Measurements from ENCODE around the gene ZNF595. TPM values are rescaled to one million over a fixed set of nuclear protein-coding genes. Genes with fewer than 3 reads are reported as not detected.

Gene ZNF595
- total RNA-seq, 1 experiment from 2014 or later: 24.5 TPM

DNA sequence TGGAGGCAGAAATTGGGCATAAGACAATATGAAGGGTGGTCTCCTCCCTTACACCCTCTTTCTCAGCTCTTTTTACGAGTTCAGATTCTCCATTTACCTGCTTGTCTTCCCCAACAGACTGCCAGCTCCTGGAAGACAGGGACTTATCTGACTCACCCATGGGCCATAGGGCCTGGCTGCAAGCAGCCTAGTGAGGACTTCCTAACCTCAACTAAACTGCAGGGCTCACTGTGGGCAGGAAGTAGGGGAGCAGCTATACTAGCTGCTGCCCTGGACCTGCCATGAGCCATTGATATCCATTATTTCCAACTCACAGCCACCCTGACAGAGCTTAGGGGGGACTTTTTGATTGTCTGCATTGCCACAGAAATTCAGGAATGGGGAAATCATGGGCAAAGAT is 59.6 kb downstream of the ZNF595 start:
- ChIA-PET POLR2A (no interaction called here), CTCF (no interaction called here)
- Mint-ChIP-seq H3K4me1 (peaks cover 5% of the 10 kb centered on the region; the same call in 1 of the 2 replicates), H3K36me3 (no peaks in the 10 kb centered on the region), H3K27ac (no peak overlapping the region), H3K4me3 (no peak overlapping the region), H3K27me3 (ENCODE audit: low read depth) (peaks cover 80% of the 10 kb centered on the region), H3K9me3 (no peaks in the 10 kb centered on the region)
- ATAC-seq: no peak
- no peak for TF ChIP-seq IRF2 (CRISPR knock-in tag; IDR thresholded peaks at IDR 0.05; ENCODE audit: borderline replicate concordance, low read depth)
- TF ChIP-seq CREM (CRISPR knock-in tag; IDR thresholded peaks at IDR 0.05): no peak
- TF ChIP-seq, protein P1, sequence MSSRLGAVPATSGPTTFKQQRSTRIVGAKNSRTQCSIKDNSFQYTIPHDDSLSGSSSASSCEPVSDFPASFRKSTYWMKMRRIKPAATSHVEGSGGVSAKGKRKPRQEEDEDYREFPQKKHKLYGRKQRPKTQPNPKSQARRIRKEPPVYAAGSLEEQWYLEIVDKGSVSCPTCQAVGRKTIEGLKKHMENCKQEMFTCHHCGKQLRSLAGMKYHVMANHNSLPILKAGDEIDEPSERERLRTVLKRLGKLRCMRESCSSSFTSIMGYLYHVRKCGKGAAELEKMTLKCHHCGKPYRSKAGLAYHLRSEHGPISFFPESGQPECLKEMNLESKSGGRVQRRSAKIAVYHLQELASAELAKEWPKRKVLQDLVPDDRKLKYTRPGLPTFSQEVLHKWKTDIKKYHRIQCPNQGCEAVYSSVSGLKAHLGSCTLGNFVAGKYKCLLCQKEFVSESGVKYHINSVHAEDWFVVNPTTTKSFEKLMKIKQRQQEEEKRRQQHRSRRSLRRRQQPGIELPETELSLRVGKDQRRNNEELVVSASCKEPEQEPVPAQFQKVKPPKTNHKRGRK (CRISPR knock-in tag; IDR thresholded peaks at IDR 0.05; ENCODE audit: borderline replicate concordance): no peak
- no peak for TF ChIP-seq NFYB (CRISPR knock-in tag; conservative IDR thresholded peaks at IDR 0.05; ENCODE audit: low read depth)
- TF ChIP-seq, protein P2, sequence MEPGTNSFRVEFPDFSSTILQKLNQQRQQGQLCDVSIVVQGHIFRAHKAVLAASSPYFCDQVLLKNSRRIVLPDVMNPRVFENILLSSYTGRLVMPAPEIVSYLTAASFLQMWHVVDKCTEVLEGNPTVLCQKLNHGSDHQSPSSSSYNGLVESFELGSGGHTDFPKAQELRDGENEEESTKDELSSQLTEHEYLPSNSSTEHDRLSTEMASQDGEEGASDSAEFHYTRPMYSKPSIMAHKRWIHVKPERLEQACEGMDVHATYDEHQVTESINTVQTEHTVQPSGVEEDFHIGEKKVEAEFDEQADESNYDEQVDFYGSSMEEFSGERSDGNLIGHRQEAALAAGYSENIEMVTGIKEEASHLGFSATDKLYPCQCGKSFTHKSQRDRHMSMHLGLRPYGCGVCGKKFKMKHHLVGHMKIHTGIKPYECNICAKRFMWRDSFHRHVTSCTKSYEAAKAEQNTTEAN (CRISPR knock-in tag; IDR thresholded peaks at IDR 0.05): no peak
- TF ChIP-seq EMX1 (CRISPR knock-in tag; IDR thresholded peaks at IDR 0.05): no peak
- TF ChIP-seq TEAD4 (CRISPR knock-in tag; IDR thresholded peaks at IDR 0.05): no peak
- TF ChIP-seq FOXP1 (CRISPR knock-in tag; IDR thresholded peaks at IDR 0.05; ENCODE audit: borderline replicate concordance): no peak
- TF ChIP-seq PRRX2 (CRISPR knock-in tag; IDR thresholded peaks at IDR 0.05): no peak
- TF ChIP-seq RORB (CRISPR knock-in tag; IDR thresholded peaks at IDR 0.05): no peak
- no peak for DNase-seq (ENCODE audit: low spot score)

DNA sequence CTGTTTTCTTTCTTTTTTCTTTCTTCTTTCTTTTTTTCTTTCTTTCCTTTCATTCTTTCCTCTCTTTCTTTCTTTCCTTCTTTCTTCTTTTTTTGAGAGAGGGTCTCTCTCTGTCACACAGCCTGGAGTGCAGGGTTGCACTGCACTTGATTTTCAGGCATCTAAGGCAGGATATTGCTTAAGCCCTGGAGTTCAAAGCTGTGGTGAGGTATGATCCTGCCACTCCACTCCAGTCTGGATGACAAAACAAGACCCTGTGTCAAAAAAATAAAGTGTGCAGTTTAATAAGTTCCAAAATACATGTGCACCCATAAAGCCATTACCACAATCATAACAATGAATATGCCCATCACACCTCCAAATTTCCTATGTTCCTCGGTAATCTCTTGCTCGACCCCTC is 60.6 kb downstream of the ZNF595 start:
- no peak for TF ChIP-seq ZBTB21 (CRISPR knock-in tag; IDR thresholded peaks at IDR 0.05; ENCODE audit: borderline replicate concordance)
- ChIA-PET CTCF (no interaction called here), POLR2A (no interaction called here)

DNA sequence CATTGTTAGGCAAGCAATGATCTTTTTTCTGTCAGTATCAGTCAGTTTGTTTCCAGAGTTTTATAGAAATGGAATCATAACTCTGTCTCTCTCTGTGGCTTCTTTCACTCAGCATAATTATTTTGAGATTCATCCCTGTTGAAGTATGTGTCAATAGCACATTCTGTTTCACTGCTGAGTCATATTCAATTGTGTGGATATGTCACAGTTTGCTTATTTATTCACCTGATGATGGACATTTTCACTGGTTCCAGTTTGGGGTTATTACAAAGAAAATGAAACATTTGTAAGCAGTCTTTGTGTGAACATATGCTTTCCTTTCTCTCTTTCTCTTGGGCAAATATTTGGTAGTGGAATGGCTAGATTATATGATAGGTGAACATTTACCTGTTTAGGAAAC is 61.0 kb downstream of the ZNF595 start:
- Mint-ChIP-seq H3K4me3 (no peak overlapping the region), H3K27me3 (ENCODE audit: low read depth) (peaks cover 70% of the 10 kb centered on the region), H3K36me3 (no peaks in the 10 kb centered on the region), H3K4me1 (no peaks in the 10 kb centered on the region), H3K9me3 (no peaks in the 10 kb centered on the region), H3K27ac (no peak overlapping the region)
- POLR2A ChIA-PET: no interaction called here
- CTCF ChIA-PET: no interaction called here
- TF ChIP-seq, protein P3, sequence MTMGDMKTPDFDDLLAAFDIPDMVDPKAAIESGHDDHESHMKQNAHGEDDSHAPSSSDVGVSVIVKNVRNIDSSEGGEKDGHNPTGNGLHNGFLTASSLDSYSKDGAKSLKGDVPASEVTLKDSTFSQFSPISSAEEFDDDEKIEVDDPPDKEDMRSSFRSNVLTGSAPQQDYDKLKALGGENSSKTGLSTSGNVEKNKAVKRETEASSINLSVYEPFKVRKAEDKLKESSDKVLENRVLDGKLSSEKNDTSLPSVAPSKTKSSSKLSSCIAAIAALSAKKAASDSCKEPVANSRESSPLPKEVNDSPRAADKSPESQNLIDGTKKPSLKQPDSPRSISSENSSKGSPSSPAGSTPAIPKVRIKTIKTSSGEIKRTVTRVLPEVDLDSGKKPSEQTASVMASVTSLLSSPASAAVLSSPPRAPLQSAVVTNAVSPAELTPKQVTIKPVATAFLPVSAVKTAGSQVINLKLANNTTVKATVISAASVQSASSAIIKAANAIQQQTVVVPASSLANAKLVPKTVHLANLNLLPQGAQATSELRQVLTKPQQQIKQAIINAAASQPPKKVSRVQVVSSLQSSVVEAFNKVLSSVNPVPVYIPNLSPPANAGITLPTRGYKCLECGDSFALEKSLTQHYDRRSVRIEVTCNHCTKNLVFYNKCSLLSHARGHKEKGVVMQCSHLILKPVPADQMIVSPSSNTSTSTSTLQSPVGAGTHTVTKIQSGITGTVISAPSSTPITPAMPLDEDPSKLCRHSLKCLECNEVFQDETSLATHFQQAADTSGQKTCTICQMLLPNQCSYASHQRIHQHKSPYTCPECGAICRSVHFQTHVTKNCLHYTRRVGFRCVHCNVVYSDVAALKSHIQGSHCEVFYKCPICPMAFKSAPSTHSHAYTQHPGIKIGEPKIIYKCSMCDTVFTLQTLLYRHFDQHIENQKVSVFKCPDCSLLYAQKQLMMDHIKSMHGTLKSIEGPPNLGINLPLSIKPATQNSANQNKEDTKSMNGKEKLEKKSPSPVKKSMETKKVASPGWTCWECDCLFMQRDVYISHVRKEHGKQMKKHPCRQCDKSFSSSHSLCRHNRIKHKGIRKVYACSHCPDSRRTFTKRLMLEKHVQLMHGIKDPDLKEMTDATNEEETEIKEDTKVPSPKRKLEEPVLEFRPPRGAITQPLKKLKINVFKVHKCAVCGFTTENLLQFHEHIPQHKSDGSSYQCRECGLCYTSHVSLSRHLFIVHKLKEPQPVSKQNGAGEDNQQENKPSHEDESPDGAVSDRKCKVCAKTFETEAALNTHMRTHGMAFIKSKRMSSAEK (CRISPR knock-in tag; IDR thresholded peaks at IDR 0.05; ENCODE audit: borderline replicate concordance): no peak
- TF ChIP-seq JAZF1 (CRISPR knock-in tag; IDR thresholded peaks at IDR 0.05): no peak
- TF ChIP-seq, protein P4, sequence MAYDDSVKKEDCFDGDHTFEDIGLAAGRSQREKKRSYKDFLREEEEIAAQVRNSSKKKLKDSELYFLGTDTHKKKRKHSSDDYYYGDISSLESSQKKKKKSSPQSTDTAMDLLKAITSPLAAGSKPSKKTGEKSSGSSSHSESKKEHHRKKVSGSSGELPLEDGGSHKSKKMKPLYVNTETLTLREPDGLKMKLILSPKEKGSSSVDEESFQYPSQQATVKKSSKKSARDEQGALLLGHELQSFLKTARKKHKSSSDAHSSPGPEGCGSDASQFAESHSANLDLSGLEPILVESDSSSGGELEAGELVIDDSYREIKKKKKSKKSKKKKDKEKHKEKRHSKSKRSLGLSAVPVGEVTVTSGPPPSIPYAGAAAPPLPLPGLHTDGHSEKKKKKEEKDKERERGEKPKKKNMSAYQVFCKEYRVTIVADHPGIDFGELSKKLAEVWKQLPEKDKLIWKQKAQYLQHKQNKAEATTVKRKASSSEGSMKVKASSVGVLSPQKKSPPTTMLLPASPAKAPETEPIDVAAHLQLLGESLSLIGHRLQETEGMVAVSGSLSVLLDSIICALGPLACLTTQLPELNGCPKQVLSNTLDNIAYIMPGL (CRISPR knock-in tag; IDR thresholded peaks at IDR 0.05): no peak
- no peak for TF ChIP-seq NR1H2 (CRISPR knock-in tag; IDR thresholded peaks at IDR 0.05)
- no peak for TF ChIP-seq ZNF423 (CRISPR knock-in tag; IDR thresholded peaks at IDR 0.05)
- ATAC-seq (no peak), DNase-seq (ENCODE audit: low spot score) (no peak)

More for the DNA sequence above, 60.6 kb downstream of the ZNF595 start:
- H3K27ac Mint-ChIP-seq: no peak overlapping the region
- no peaks in the 10 kb centered on the region for H3K4me1 Mint-ChIP-seq
- DNase-seq (ENCODE audit: low spot score): no peak
- H3K27me3 Mint-ChIP-seq (ENCODE audit: low read depth): peaks cover 70% of the 10 kb centered on the region
- H3K9me3 Mint-ChIP-seq: no peaks in the 10 kb centered on the region
- H3K4me3 Mint-ChIP-seq: no peak overlapping the region
- no peaks in the 10 kb centered on the region for H3K36me3 Mint-ChIP-seq
- no peak for ATAC-seq
